ENCODE results near the gene PRDM16.
A peak's percentile ranks its signal among the peaks of the same experiment; 100 is the strongest.

The PRDM16 gene

GRCh38 chr1:3068564-3069431 is at the start of gene PRDM16:
TSS of gene PRDM16 (plus strand) at chr1:3069203. CDS start at chr1:3069260, 57 bp downstream.
- Histone ChIP-seq H3K27me3 (ENCODE audit: insufficient read depth, low read depth, severe bottlenecking) (peaks cover 20% of the 10 kb centered on the region), H3K27ac (no peak within 1 kb of the TSS), H3K36me3 (no peaks in the 10 kb centered on the region), H3K9me3 (ENCODE audit: severe bottlenecking) (no peaks in the 10 kb centered on the region), H3K4me3 (ENCODE audit: low read depth, low read length) (peak within 1 kb of the TSS; percentile 47)
- TF ChIP-seq CTCF (IDR thresholded peaks at IDR 0.05; ENCODE audit: low read depth, low read length) = no peak
- DNase-seq = peak; percentile 47

- H3K36me3 ChIP-seq = no peaks in the 10 kb centered on the region
- H3K9me3 ChIP-seq (ENCODE audit: severe bottlenecking) = no peaks in the 10 kb centered on the region
- no peak overlapping the region for H3K27ac ChIP-seq
- H3K27me3 ChIP-seq (ENCODE audit: insufficient read depth, low read depth, severe bottlenecking) = no peaks in the 10 kb centered on the region
- no peak for TF ChIP-seq CTCF (IDR thresholded peaks at IDR 0.05; ENCODE audit: low read depth, low read length)
- no peak overlapping the region for H3K4me3 ChIP-seq (ENCODE audit: low read depth, low read length)
- DNase-seq = no peak
Observed at GRCh38 chr1:3019516-3020051, 49.4 kb upstream of the PRDM16 start.

- Histone ChIP-seq H3K9me3 (ENCODE audit: severe bottlenecking) (no peaks in the 10 kb centered on the region), H3K27me3 (ENCODE audit: insufficient read depth, low read depth, severe bottlenecking) (no peaks in the 10 kb centered on the region), H3K36me3 (no peaks in the 10 kb centered on the region), H3K4me3 (ENCODE audit: low read depth, low read length) (no peak overlapping the region), H3K27ac (no peak overlapping the region)
- DNase-seq = no peak
- TF ChIP-seq CTCF (IDR thresholded peaks at IDR 0.05; ENCODE audit: low read depth, low read length) = no peak
Observed at GRCh38 chr1:3020263-3020909, 48.6 kb upstream of the PRDM16 start.

- H3K4me3 ChIP-seq (ENCODE audit: low read depth, low read length) = no peak within 1 kb of the TSS
- H3K9me3 ChIP-seq (ENCODE audit: severe bottlenecking) = no peaks in the 10 kb centered on the region
- peak; percentile 58 for DNase-seq
- H3K27me3 ChIP-seq (ENCODE audit: insufficient read depth, low read depth, severe bottlenecking) = no peaks in the 10 kb centered on the region
- H3K27ac ChIP-seq = peak within 1 kb of the TSS; percentile 18; the same call in 1 of the 2 replicates
- no peaks in the 10 kb centered on the region for H3K36me3 ChIP-seq
- no peak for TF ChIP-seq CTCF (IDR thresholded peaks at IDR 0.05; ENCODE audit: low read depth, low read length)
Observed at GRCh38 chr1:3021233-3021671, 47.8 kb upstream of the PRDM16 start, which contains the start of gene ACTRT2. TSS of gene ACTRT2 (plus strand) at chr1:3021467. CDS start at chr1:3021687, 220 bp downstream.

DNA sequence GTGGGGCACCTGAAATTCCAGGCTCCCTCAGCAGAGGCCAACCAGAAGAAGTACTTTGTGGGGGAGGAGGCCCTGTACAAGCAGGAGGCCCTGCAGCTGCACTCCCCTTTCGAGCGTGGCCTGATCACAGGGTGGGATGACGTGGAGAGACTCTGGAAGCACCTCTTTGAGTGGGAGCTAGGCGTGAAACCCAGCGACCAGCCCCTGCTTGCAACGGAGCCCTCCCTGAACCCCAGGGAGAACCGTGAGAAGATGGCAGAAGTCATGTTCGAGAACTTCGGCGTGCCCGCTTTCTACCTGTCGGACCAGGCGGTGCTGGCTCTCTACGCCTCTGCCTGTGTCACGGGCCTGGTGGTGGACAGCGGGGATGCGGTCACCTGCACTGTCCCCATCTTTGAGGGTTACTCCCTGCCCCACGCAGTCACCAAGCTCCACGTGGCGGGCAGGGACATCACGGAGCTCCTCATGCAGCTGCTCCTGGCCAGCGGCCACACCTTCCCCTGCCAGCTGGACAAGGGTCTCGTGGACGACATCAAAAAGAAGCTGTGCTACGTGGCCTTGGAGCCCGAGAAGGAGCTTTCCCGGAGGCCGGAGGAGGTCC is 47.1 kb upstream of the PRDM16 start:
- H3K9me3 ChIP-seq (ENCODE audit: severe bottlenecking) = no peaks in the 10 kb centered on the region
- H3K36me3 ChIP-seq = no peaks in the 10 kb centered on the region
- H3K27me3 ChIP-seq (ENCODE audit: insufficient read depth, low read depth, severe bottlenecking) = no peaks in the 10 kb centered on the region
- DNase-seq = no peak
- no peak for TF ChIP-seq CTCF (IDR thresholded peaks at IDR 0.05; ENCODE audit: low read depth, low read length)
- no peak overlapping the region for H3K27ac ChIP-seq
- no peak overlapping the region for H3K4me3 ChIP-seq (ENCODE audit: low read depth, low read length)

All from WERI-Rb-1 (cell line).